GM12892 (cell line): ENCODE results near the gene TAPBPL.

Experiments used
- POLR2A ChIP-seq: IDR thresholded peaks from 2 replicates; pipeline ENCODE4 v1.6.1; 2011; ENCODE audit warnings: low read depth, low read length, control low read depth
- POLR2AphosphoS5 ChIP-seq: IDR thresholded peaks from 2 replicates; pipeline ENCODE4 v1.6.1; 2011; ENCODE audit warnings: low read depth, low read length, control low read depth
- TAF1 ChIP-seq: IDR thresholded peaks from 2 replicates; pipeline ENCODE4 v1.6.1; 2011; ENCODE audit warnings: low read depth, mild to moderate bottlenecking, control low read depth, low read length, borderline replicate concordance

GRCh38 chr12:6463858-6464257, 12.0 kb downstream of the TAPBPL start:
- TF ChIP-seq POLR2AphosphoS5 = no peak
- TF ChIP-seq TAF1 = no peak
- TF ChIP-seq POLR2A = no peak
